Measurements from ENCODE around the gene ATAT1.

- no peak for TF ChIP-seq RAD21 (conservative IDR thresholded peaks at IDR 0.05)
- TF ChIP-seq CTCF (IDR thresholded peaks at IDR 0.05; ENCODE audit: poor library complexity, severe bottlenecking), result no peak
- TF ChIP-seq SMC3 (conservative IDR thresholded peaks at IDR 0.05; ENCODE audit: poor library complexity), result no peak
- TF ChIP-seq TAF1 (IDR thresholded peaks at IDR 0.05; ENCODE audit: low read depth), result no peak
- no peak for TF ChIP-seq EZH2 (IDR thresholded peaks at IDR 0.05; ENCODE audit: borderline replicate concordance, insufficient read depth, low read length, poor library complexity, severe bottlenecking)
Measured at GRCh38 chr6:30614044-30614842, 12.4 kb upstream of the ATAT1 start.

Data from neural cell (in vitro differentiated cells).